ENCODE measurements around the gene FGFRL1. TPM values are rescaled to one million over a fixed set of nuclear protein-coding genes. Genes with fewer than 3 reads are reported as not detected.
"Not testable (repeated sequence)": the region's sequence is repeated elsewhere in the genome, so short reads cannot be mapped to it uniquely, and the experiment has no call there.

FGFRL1 gene
- total RNA-seq, 1 experiment from 2014 or later: 59.5 TPM

DNA sequence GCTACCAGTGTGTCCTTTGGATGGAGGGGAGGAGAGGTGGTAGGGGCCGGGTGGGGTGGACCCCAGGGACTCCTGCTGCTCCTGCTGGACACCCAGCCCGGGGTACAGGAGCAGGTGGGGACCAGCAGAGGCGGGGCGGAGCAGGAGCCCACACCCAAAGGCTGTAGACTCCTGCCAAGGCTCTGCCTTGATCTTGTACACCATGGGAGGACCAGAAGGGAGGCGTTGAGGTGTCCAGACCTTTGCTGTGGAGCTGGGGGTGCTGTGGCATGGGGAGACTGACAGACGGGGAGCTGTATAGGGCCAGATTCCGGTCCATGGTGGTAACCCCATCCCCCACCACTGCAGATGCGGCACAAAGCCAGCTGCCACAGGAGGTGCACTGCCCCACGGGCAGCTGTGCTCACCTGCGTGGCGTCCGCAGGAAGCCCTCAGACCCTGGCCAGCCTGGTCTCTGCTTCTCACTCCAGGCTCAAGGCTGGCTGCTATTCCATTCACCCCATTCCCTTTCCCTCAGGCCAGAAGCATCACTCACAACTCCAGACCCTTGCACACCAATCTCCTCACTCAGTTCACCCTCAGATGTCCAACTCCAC, 13.2 kb upstream of the FGFRL1 start:
- Histone ChIP-seq H3K79me2 (ENCODE audit: low read depth) (no peaks in the 10 kb centered on the region), H3K9me3 (ENCODE audit: insufficient read depth, low read depth) (no peaks in the 10 kb centered on the region), H3K27ac (no peak overlapping the region), H3K4me1 (replicated peaks; ENCODE audit: insufficient read depth) (peaks cover 4% of the 10 kb centered on the region), H3K4me3 (no peak overlapping the region), H2AFZ (no peak overlapping the region), H3K4me2 (no peak overlapping the region), H3K27me3 (ENCODE audit: insufficient read depth, low read depth) (peaks cover 11% of the 10 kb centered on the region), H3K36me3 (ENCODE audit: low read depth) (no peaks in the 10 kb centered on the region), H4K20me1 (ENCODE audit: insufficient read depth) (peaks cover 7% of the 10 kb centered on the region; the same call in 1 of the 2 replicates), H3K9me2 (ENCODE audit: insufficient read depth) (no peaks in the 10 kb centered on the region), H3F3A (ENCODE audit: insufficient read depth, low read depth) (peaks cover 7% of the 10 kb centered on the region; the same call in 1 of the 2 replicates)
- ChIA-PET CTCF (no interaction called here), POLR2A (ENCODE audit: unreplicated experiment) (no interaction called here)
- no peak for DNase-seq
- intact Hi-C loops (cut with micrococcal nuclease; ENCODE audit: unreplicated experiment): no loop called here
- no peak for TF ChIP-seq EZH2 (IDR thresholded peaks at IDR 0.05; ENCODE audit: low read depth)
- TF ChIP-seq, protein P1, sequence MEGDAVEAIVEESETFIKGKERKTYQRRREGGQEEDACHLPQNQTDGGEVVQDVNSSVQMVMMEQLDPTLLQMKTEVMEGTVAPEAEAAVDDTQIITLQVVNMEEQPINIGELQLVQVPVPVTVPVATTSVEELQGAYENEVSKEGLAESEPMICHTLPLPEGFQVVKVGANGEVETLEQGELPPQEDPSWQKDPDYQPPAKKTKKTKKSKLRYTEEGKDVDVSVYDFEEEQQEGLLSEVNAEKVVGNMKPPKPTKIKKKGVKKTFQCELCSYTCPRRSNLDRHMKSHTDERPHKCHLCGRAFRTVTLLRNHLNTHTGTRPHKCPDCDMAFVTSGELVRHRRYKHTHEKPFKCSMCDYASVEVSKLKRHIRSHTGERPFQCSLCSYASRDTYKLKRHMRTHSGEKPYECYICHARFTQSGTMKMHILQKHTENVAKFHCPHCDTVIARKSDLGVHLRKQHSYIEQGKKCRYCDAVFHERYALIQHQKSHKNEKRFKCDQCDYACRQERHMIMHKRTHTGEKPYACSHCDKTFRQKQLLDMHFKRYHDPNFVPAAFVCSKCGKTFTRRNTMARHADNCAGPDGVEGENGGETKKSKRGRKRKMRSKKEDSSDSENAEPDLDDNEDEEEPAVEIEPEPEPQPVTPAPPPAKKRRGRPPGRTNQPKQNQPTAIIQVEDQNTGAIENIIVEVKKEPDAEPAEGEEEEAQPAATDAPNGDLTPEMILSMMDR (conservative IDR thresholded peaks at IDR 0.05): no peak
- no TSS peak for BruUV-seq (replicated peaks)

DNA sequence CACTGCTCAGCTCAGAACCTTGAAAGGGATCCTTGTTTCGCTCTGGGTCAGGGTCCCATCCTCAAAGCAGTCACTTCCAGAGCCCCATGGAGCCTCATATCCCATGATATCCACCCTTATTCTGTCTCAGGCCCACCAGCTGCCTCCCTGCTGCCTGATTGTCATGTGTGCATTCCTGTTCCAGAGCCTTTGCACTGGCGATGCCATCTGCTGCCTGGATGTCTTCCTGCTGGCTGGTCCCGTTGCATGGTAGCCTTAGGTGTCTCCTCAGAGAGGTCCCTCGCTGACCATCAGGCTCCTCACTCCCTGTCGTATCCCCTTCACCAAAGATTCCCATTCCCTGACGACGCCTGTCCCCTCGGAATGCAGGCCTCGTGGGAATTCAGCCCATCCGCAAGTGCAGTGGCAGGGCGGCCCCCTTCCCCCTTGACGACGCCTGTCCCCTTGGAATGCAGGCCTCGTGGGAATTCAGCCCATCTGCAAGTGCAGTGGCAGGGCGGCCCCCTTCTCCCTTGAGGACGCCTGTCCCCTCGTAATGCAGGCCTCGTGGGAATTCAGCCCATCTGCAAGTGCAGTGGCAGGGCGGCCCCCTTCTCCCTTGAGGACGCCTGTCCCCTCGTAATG, 12.1 kb upstream of the FGFRL1 start:
- intact Hi-C loops (cut with micrococcal nuclease; ENCODE audit: unreplicated experiment); H3K36me3 ChIP-seq (ENCODE audit: low read depth); CTCF ChIA-PET; H3K27ac ChIP-seq; H3K4me3 ChIP-seq; H2AFZ ChIP-seq; H3K79me2 ChIP-seq (ENCODE audit: low read depth); H3K9me2 ChIP-seq (ENCODE audit: insufficient read depth); BruUV-seq (replicated peaks); H3K9me3 ChIP-seq (ENCODE audit: insufficient read depth, low read depth); H3K4me1 ChIP-seq (replicated peaks; ENCODE audit: insufficient read depth); H3K4me2 ChIP-seq; H3F3A ChIP-seq (ENCODE audit: insufficient read depth, low read depth); H4K20me1 ChIP-seq (ENCODE audit: insufficient read depth); POLR2A ChIA-PET (ENCODE audit: unreplicated experiment); DNase-seq: not testable (repeated sequence)
- H3K27me3 ChIP-seq (ENCODE audit: insufficient read depth, low read depth): peaks cover 11% of the 10 kb centered on the region

DNA sequence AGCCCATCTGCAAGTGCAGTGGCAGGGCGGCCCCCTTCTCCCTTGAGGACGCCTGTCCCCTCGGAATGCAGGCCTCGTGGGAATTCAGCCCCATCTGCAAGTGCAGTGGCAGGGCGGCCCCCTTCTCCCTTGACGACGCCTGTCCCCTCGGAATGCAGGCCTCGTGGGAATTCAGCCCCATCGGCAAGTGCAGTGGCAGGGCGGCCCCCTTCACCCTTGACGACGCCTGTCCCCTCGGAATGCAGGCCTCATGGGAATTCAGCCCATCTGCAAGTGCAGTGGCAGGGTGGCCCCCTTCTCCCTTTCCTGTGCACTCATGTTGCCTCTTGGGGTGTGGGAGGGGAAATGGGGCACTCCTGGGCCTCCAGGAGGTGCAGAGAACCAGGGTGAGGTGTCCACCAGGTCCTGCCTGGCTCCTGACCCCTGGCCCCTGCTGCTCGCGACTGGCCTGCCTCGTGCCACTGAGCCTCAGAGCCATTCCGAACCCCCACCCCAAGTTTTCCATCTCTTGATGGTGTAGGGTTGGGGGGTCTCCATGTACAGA, 11.5 kb upstream of the FGFRL1 start:
- no peak overlapping the region for H3K27ac ChIP-seq
- H3K4me2 ChIP-seq: no peak overlapping the region
- H3K27me3 ChIP-seq (ENCODE audit: insufficient read depth, low read depth): peaks cover 11% of the 10 kb centered on the region
- peaks cover 7% of the 10 kb centered on the region; the same call in 1 of the 2 replicates for H3F3A ChIP-seq (ENCODE audit: insufficient read depth, low read depth)
- H3K9me2 ChIP-seq (ENCODE audit: insufficient read depth): no peaks in the 10 kb centered on the region
- no peaks in the 10 kb centered on the region for H3K9me3 ChIP-seq (ENCODE audit: insufficient read depth, low read depth)
- CTCF ChIA-PET: no interaction called here
- no peak for TF ChIP-seq EZH2 (IDR thresholded peaks at IDR 0.05; ENCODE audit: low read depth)
- TF ChIP-seq, protein P1 (conservative IDR thresholded peaks at IDR 0.05): no peak
- peaks cover 7% of the 10 kb centered on the region; the same call in 1 of the 2 replicates for H4K20me1 ChIP-seq (ENCODE audit: insufficient read depth)
- H2AFZ ChIP-seq: no peak overlapping the region
- no TSS peak for BruUV-seq (replicated peaks)
- POLR2A ChIA-PET (ENCODE audit: unreplicated experiment): no interaction called here
- no peak overlapping the region for H3K4me3 ChIP-seq
- H3K36me3 ChIP-seq (ENCODE audit: low read depth): no peaks in the 10 kb centered on the region
- intact Hi-C loops (cut with micrococcal nuclease; ENCODE audit: unreplicated experiment): no loop called here
- H3K79me2 ChIP-seq (ENCODE audit: low read depth): no peaks in the 10 kb centered on the region
- H3K4me1 ChIP-seq (replicated peaks; ENCODE audit: insufficient read depth): no peaks in the 10 kb centered on the region
- DNase-seq: no peak
